ENCODE data around the gene RHBG.

DNA sequence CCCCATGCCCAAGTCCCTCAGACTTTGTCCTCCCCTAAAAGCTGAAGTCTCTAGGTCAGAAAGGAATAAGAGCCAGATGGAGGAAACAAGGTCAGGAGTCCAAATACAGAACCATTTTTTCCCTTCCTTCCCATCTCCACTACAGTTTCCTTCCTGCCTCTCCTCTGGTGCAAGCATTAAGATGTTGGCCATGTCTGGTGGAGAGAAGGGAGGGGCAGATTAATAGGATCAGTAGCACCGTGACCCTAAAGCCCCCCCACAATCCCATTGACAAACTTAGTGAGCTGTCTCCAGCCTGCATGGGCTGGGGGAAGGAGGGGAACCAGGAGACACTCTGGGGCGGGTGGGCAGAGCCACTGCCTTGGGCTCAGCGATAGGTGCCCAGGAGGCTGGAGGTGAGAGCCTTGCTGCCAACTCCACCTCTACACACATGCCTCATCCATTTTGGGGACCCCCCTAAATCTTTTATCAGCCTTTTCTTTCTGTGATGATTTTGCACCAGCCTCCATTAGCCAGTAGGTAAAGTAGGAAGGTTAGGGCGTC lies 59.8 kb downstream of the RHBG start:
- TF ChIP-seq, protein P1, sequence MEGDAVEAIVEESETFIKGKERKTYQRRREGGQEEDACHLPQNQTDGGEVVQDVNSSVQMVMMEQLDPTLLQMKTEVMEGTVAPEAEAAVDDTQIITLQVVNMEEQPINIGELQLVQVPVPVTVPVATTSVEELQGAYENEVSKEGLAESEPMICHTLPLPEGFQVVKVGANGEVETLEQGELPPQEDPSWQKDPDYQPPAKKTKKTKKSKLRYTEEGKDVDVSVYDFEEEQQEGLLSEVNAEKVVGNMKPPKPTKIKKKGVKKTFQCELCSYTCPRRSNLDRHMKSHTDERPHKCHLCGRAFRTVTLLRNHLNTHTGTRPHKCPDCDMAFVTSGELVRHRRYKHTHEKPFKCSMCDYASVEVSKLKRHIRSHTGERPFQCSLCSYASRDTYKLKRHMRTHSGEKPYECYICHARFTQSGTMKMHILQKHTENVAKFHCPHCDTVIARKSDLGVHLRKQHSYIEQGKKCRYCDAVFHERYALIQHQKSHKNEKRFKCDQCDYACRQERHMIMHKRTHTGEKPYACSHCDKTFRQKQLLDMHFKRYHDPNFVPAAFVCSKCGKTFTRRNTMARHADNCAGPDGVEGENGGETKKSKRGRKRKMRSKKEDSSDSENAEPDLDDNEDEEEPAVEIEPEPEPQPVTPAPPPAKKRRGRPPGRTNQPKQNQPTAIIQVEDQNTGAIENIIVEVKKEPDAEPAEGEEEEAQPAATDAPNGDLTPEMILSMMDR (conservative IDR thresholded peaks at IDR 0.05; ENCODE audit: low read depth, low read length), result no peak
- TF ChIP-seq RFX5 (IDR thresholded peaks at IDR 0.05; ENCODE audit: low read depth, low read length) (no peak), BHLHE40 (IDR thresholded peaks at IDR 0.05; ENCODE audit: low read depth, low read length) (no peak), FOS (IDR thresholded peaks at IDR 0.05; ENCODE audit: low read depth, low read length) (no peak), POLR2A (IDR thresholded peaks at IDR 0.05; ENCODE audit: low read depth, low read length) (no peak), RAD21 (IDR thresholded peaks at IDR 0.05; ENCODE audit: low read length) (no peak), MAFK (IDR thresholded peaks at IDR 0.05; ENCODE audit: low read depth, low read length) (no peak)
- TF ChIP-seq, protein P2, sequence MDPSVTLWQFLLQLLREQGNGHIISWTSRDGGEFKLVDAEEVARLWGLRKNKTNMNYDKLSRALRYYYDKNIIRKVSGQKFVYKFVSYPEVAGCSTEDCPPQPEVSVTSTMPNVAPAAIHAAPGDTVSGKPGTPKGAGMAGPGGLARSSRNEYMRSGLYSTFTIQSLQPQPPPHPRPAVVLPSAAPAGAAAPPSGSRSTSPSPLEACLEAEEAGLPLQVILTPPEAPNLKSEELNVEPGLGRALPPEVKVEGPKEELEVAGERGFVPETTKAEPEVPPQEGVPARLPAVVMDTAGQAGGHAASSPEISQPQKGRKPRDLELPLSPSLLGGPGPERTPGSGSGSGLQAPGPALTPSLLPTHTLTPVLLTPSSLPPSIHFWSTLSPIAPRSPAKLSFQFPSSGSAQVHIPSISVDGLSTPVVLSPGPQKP (IDR thresholded peaks at IDR 0.05; ENCODE audit: borderline replicate concordance, low read depth, low read length), result no peak

Data from IMR-90 (cell line).